GM19238 (cell line): ENCODE data around the gene RGS14.
"Not testable (repeated sequence)": the region's sequence is repeated elsewhere in the genome, so short reads cannot be mapped to it uniquely, and the experiment has no call there.

ENCODE experiments used
- DNase-seq: peaks from one replicate; pipeline ENCODE4 v3.0.0; 2011; ENCODE audit warnings: low spot score; ENCODE audit not compliant: insufficient read length

RGS14 gene

DNA sequence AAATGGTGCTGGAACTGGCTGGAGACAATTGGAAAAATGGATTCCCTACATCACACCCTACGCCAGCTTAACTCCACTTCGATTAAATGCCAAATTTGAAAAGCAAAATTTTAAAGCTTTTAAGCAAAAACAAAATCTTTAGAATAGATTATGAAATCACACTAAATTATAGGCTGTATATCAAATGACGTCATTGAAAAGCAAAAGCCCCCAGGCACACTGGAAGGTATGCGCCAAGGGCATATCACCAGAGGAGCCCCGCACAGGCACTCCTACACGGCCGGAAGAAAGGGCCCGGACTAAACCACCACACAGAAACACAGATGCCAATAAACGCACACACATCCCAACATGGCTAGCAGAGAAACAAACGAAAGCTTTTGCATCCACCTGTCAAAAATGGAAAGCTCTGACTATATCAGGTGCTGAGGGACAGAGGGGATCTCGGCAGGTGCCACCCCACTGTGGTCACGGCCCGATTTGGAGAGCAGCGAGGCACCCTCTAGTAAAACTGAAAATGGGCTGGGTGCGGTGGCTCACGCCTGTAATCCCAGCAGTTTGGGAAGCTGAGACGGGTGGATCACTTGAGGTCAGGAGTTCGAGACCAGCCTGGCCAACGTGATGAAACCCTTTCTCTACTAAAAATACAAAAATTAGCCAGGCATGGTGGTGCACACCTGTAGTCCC lies 29.0 kb upstream of the RGS14 start:
- no peak for DNase-seq

GRCh38 chr5:177329883-177330282 lies 27.8 kb upstream of the RGS14 start:
- no peak for DNase-seq

- DNase-seq, result no peak
Observed at GRCh38 chr5:177330991-177331842, 26.5 kb upstream of the RGS14 start.

DNA sequence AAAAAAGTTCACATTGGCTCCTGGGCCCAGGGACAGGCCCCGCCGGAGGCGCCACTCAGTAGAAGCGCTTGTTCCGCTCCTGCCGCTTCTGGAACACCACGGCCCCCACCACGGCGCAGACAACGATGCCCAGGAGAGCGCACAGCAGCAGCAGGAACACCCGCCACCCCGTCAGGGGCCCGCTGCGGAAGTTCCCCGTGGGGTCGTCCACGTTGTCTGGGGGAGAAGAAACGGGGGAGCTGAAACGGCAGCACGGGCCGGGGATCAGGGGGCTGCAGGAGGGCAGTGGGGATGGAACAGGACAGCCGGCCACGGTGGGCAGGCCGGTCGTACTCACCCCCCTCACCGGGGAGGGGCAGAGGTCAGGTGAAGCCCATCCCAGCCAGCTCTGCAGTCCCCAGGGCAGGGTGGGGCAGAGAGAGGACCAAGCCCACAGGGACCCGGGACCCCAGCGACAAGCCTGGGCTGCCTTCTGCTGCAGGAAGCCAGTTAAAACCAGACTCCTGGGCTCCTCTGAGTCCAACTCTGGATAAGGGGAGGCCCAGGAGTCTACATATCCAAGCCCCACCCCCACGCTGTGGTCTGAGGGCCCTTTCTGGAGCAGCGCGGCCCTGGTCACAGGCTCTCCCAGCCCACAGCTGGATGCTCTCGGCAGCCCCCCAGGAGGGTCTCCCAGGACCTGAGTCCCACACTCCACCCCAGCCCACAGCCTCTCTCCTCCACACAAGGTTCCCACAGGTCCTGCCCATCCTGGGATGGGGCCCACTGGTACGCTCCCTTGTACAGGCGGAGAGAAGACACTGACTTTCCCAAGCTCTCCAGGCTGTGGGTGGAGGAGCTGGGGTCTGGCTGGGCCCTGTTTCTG lies 25.5 kb upstream of the RGS14 start:
- DNase-seq, result no peak

DNA sequence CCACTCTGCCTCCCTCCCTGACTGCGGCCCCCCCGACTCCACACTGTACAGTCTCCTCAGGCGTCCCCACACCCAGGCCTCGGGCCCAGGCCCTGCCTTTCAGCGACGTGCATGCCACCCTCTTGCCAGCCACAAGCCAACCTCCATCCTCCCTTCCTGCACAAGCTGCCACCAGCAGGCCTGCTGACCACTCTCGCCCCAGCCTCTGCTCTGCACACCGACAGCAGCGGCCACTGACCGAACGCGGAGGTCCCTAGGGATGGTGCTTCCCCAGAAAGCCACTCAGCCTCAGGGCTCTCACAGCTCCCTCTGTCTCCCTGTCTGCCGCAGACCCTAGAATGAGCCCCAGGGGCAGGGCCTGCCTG lies 24.8 kb upstream of the RGS14 start:
- no peak for DNase-seq

GRCh38 chr5:177333420-177334154 lies 24.1 kb upstream of the RGS14 start:
- no peak for DNase-seq

GRCh38 chr5:177334155-177334551 lies 23.6 kb upstream of the RGS14 start:
- DNase-seq, result no peak

- DNase-seq, result no peak
Observed at GRCh38 chr5:177334781-177335700, 22.7 kb upstream of the RGS14 start.

DNA sequence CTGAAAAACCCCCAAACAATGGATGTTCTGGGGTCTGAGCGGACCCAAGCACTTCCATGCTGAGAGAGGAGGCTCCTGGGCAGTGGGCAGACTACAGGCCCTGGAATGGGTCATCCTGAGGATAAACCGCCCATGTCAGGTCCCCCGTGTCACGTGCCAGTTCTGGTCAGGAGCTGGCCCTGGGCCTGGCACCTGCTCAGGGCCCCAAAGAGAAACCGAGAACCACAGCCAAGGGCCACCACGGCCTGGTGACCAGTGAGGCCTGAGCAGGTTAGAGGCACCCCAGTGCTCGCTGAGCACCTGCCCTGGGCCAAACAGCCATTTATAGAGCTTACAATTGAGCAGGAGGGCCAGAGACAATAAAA lies 22.0 kb upstream of the RGS14 start:
- no peak for DNase-seq

GRCh38 chr5:177336112-177336511 lies 21.6 kb upstream of the RGS14 start:
- no peak for DNase-seq

GRCh38 chr5:177336603-177337494 lies 20.9 kb upstream of the RGS14 start:
- DNase-seq, result no peak

GRCh38 chr5:177338251-177339106 lies 19.2 kb upstream of the RGS14 start:
- DNase-seq, result no peak

- DNase-seq, result no peak
Observed at GRCh38 chr5:177339107-177339638, 18.6 kb upstream of the RGS14 start.

GRCh38 chr5:177343000-177343399 lies 14.7 kb upstream of the RGS14 start:
- not testable (repeated sequence) for DNase-seq

DNA sequence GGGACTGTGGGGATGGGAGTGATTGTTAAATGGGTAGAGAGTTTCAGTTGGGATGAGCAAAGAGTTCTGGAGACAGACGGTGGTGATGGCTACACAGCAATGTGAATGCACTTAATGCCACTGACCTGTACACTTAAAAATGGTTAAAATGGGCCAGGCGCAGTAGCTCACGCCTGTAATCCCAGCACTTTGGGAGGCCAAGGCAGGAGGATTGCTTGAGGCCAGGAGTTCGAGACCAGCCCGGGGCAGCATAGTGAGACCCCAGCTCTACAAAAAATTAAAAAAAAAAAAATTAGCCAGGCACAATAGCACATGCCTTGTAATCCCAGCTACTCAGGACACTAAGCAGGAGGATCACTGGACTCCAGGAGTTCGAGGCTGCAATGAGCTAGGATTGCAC lies 13.9 kb upstream of the RGS14 start:
- DNase-seq, result no peak

- DNase-seq, result no peak
Observed at GRCh38 chr5:177344891-177345290, 12.8 kb upstream of the RGS14 start.

DNA sequence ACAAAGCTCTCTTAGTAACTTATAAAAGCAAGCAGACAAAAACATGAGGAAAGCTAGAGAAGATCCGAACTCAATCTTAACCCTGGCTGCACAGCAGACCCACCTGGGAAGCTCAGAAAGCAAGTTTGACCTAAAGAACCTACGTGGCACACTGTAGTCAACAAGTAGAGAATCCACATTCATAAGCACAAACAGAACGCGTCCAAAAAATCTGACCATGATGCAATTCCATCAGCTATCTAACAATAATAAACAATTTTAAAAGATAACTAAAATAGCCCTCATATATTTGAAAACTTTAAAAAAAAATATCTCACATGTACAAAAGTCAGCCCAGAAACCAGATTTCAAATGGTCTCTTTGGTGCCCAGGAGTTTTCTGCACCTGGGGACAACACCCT lies 10.9 kb upstream of the RGS14 start:
- DNase-seq, result no peak

- no peak for DNase-seq
Observed at GRCh38 chr5:177347699-177348098, 10.0 kb upstream of the RGS14 start.
